ENCODE measurements around the gene ANKRD1. TPM values are rescaled to one million over a fixed set of nuclear protein-coding genes. Genes with fewer than 3 reads are reported as not detected.
A peak's percentile ranks its signal among the peaks of the same experiment; 100 is the strongest.

Gene ANKRD1
- total and polyA plus RNA-seq, 2 of the 8 experiments (the other 6 are each of a cell fraction or from before 2014, with no cell fraction given) = 0.03 TPM; not detected in 1

DNA sequence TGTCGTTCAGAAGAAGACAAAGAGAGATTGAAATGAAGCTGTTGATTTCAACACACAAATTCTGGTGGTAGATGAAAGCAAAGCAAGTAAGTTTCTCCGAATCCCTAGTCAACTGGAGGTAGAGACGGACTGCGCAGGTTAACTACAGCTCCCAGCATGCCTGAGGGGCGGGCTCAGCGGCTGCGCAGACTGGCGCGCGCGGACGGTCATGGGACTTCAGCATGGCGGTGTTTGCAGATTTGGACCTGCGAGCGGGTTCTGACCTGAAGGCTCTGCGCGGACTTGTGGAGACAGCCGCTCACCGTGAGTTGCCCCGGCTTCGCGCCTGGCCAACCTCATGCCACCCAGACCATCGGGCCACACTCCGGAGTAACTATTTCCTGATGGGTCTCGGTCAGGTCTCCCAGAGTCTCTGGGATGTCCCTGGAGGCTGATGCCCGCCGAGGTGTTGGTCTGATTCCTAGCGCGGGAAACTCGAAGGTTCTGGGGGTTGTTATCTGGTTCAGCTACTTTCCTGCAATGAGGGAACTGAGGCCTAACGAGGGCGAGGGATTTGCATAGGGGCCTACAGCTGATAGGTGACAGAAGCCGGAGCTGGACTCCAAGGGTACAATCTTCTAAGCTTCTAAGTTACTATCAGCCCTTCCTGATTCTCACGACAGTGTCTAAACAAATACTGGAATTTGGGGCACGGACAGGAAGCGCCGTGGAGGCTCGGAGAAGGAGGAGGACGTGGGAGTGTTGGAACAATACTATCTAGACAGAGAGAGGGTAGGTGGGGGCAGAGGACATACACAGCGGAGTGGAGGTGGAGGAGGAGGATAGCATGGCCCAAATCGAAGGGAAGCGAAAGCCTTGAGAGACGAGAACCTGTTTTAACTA, 48.9 kb downstream of the ANKRD1 start, which contains the start of gene RPP30:
RPP30 (plus strand) TSS at position 209 of the 882 bp plus-strand sequence; CDS start at position 222, 13 bp downstream.
- H3K4me2 ChIP-seq (ENCODE audit: insufficient read depth in 1 of 2, low read depth in 2 of 2, low read length in 2 of 2) = peak within 1 kb of the TSS; percentile 88 to 95
- POLR2A ChIA-PET (ENCODE audit: partially characterized antibody) = interaction anchor here (0.7 to 2.1 kb wide), 11 partner anchors 8 to 1088 kb away, joined by 3 to 6 read pairs (median 3); partner anchors contain the start of gene HTR7
- FAIRE-seq = no peak
- peak; percentile 88 for TF ChIP-seq PHF8 (conservative IDR thresholded peaks at IDR 0.05; ENCODE audit: low read depth, low read length)
- peak; percentile 84 for TF ChIP-seq TAF1 (IDR thresholded peaks at IDR 0.05; ENCODE audit: low read depth, low read length)
- TF ChIP-seq KDM5A (IDR thresholded peaks at IDR 0.05; ENCODE audit: low read length) = peak; percentile 71; the same call in 1 of the 2 replicates
- peak; percentile 79 for TF ChIP-seq ASH2L (IDR thresholded peaks at IDR 0.05; ENCODE audit: low read length)
- peak; percentile 55; the same call in 1 of the 2 replicates for TF ChIP-seq CREB1 (IDR thresholded peaks at IDR 0.05)
- 0 out of 2 replicates have a peak, but pooled peaks have one; percentile 0 for TF ChIP-seq BRCA1 (IDR thresholded peaks at IDR 0.05; ENCODE audit: low read depth, low read length)
- TF ChIP-seq KDM4A (IDR thresholded peaks at IDR 0.05; ENCODE audit: low read depth, low read length, severe bottlenecking) = peak; percentile 45
- peak; percentile 79 for TF ChIP-seq TBP (IDR thresholded peaks at IDR 0.05; ENCODE audit: low read depth, low read length)
- TF ChIP-seq, protein P1, sequence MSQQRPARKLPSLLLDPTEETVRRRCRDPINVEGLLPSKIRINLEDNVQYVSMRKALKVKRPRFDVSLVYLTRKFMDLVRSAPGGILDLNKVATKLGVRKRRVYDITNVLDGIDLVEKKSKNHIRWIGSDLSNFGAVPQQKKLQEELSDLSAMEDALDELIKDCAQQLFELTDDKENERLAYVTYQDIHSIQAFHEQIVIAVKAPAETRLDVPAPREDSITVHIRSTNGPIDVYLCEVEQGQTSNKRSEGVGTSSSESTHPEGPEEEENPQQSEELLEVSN (IDR thresholded peaks at IDR 0.05) = peak; percentile 85; the same call in 1 of the 2 replicates
- peak; percentile 71 for TF ChIP-seq SIX5 (IDR thresholded peaks at IDR 0.05; ENCODE audit: low read depth, low read length)

More for the DNA sequence above, 48.9 kb downstream of the ANKRD1 start, which contains the start of gene RPP30:
- Histone ChIP-seq H3K9ac (replicated peaks in 1 of 4; ENCODE audit: extremely low read depth in 1 of 4, low read depth in 3 of 4, low read length in 3 of 4) (peak within 1 kb of the TSS; percentile 94 to 96 (median 95)), H3K23ac (ENCODE audit: insufficient read length) (no peak within 1 kb of the TSS), H2BK15ac (ENCODE audit: low read length) (no peak within 1 kb of the TSS), H2BK20ac (ENCODE audit: low read length) (no peak within 1 kb of the TSS), H3K18ac (ENCODE audit: extremely low read depth, low read length) (peak within 1 kb of the TSS; percentile 78; the same call in 1 of the 2 replicates), H4K5ac (ENCODE audit: insufficient read length, low read depth, low read length) (no peak within 1 kb of the TSS), H2BK120ac (replicated peaks; ENCODE audit: low read depth, low read length) (no peak within 1 kb of the TSS), H2AFZ (ENCODE audit: low read length) (peak within 1 kb of the TSS; percentile 98), H3K4me1 (replicated peaks in 1 of 4; ENCODE audit: control insufficient read depth in 3 of 4, insufficient read depth in 4 of 4, low read length in 3 of 4) (peaks cover 0 to 5% (median 2%) of the 10 kb centered on the region in 4 experiments; a peak in 4 of 7 replicates), H3K4ac (replicated peaks; ENCODE audit: insufficient read length, low read depth, low read length) (peak within 1 kb of the TSS; percentile 41), H3K27me3 (replicated peaks in 1 of 4; ENCODE audit: control insufficient read depth in 3 of 4, extremely low read depth in 1 of 4, insufficient read depth in 3 of 4, low read length in 3 of 4) (no peaks in the 10 kb centered on the region), H3K56ac (replicated peaks; ENCODE audit: insufficient read length, low read depth, low read length) (no peak within 1 kb of the TSS), H3K27ac (ENCODE audit: low read depth, low read length) (peak within 1 kb of the TSS; percentile 80), H3K4me3 (ENCODE audit: extremely low read depth in 1 of 4, insufficient read depth in 2 of 4, low read depth in 3 of 4, low read length in 4 of 4) (peak within 1 kb of the TSS; percentile 90 to 99 (median 96)), H3K9me3 (ENCODE audit: insufficient read depth in 2 of 2, low read depth in 1 of 2, low read length in 1 of 2) (peaks cover 4 to 10% of the 10 kb centered on the region in 2 experiments; a peak in 2 of 4 replicates), H4K8ac (ENCODE audit: extremely low read depth, insufficient read depth, low read length) (peak within 1 kb of the TSS; percentile 94; the same call in 1 of the 2 replicates), H2AK5ac (ENCODE audit: low read depth, low read length) (no peak within 1 kb of the TSS), H4K91ac (replicated peaks; ENCODE audit: insufficient read length, low read length) (peak within 1 kb of the TSS; percentile 0), H4K20me1 (replicated peaks in 1 of 2; ENCODE audit: control insufficient read depth in 1 of 2, insufficient read depth in 2 of 2, low read length in 2 of 2) (no peaks in the 10 kb centered on the region), H3K14ac (ENCODE audit: insufficient read length) (no peak within 1 kb of the TSS), H2BK12ac (ENCODE audit: low read depth, low read length) (peak within 1 kb of the TSS; percentile 56; the same call in 1 of the 2 replicates), H2BK5ac (ENCODE audit: low read depth, low read length) (peak within 1 kb of the TSS; percentile 83; the same call in 1 of the 2 replicates), H3K23me2 (ENCODE audit: low read depth, low read length) (peaks cover 6% of the 10 kb centered on the region; the same call in 1 of the 2 replicates), H3K36me3 (ENCODE audit: control insufficient read depth in 2 of 4, insufficient read depth in 4 of 4, low read length in 3 of 4) (peaks cover 2 to 20% (median 12%) of the 10 kb centered on the region in 4 experiments; a peak in 6 of 8 replicates), H3K79me1 (ENCODE audit: low read depth, low read length) (no peaks in the 10 kb centered on the region), H3K79me2 (ENCODE audit: control insufficient read depth in 1 of 2, insufficient read depth in 2 of 2, low read length in 2 of 2) (peaks cover 9 to 30% of the 10 kb centered on the region in 2 experiments)
- DNase-seq (ENCODE audit: low read depth in 1 of 2, low spot score in 2 of 2) = peak in 1 of 2 experiments; percentile 88
- CTCF ChIA-PET (ENCODE audit: partially characterized antibody) = interaction anchor here (0.7 to 3.2 kb wide), 13 partner anchors 9 to 378 kb away, joined by 3 to 20 read pairs (median 3); no protein-coding TSS in a partner anchor
- WGBS, 2 experiments (ENCODE audit: extremely low coverage in 1 of 2, insufficient coverage in 1 of 2, insufficient read length in 1 of 2, insufficient replicate concordance in 2 of 2, low coverage in 1 of 2, low lambda C conversion rate in 2 of 2, missing lambda C conversion rate in 1 of 2) = 3% methylated on average over 38 of the region's 43 CpGs; no CpG with 5 or more reads in 1 of the 2 experiments
